ENCODE measurements around the gene ASXL1.
"Not testable (repeated sequence)": the region's sequence is repeated elsewhere in the genome, so short reads cannot be mapped to it uniquely, and the experiment has no call there.

Gene ASXL1

GRCh38 chr20:32391003-32391402 lies 32.9 kb downstream of the ASXL1 start:
- no peak overlapping the region for H3K27ac ChIP-seq (ENCODE audit: low read length)
- no peaks in the 10 kb centered on the region for H3K36me3 ChIP-seq (ENCODE audit: control insufficient read depth, low read depth, low read length)
- no peak overlapping the region for H3K9ac ChIP-seq (ENCODE audit: low read length)
- no peaks in the 10 kb centered on the region for H3K9me3 ChIP-seq (ENCODE audit: control insufficient read depth, low read depth, low read length)
- no peak overlapping the region for H3K4me3 ChIP-seq (ENCODE audit: low read length)
- H3K27me3 ChIP-seq (ENCODE audit: control insufficient read depth, insufficient read depth, low read length): no peaks in the 10 kb centered on the region
- no peaks in the 10 kb centered on the region for H3K4me1 ChIP-seq (ENCODE audit: control insufficient read depth, low read depth, low read length)

GRCh38 chr20:32395066-32395465 lies 36.9 kb downstream of the ASXL1 start:
- Histone ChIP-seq H3K27me3 (ENCODE audit: control insufficient read depth, insufficient read depth, low read length) (no peaks in the 10 kb centered on the region), H3K4me3 (ENCODE audit: low read length) (no peak overlapping the region), H3K9me3 (ENCODE audit: control insufficient read depth, low read depth, low read length) (no peaks in the 10 kb centered on the region), H3K27ac (ENCODE audit: low read length) (no peak overlapping the region), H3K36me3 (ENCODE audit: control insufficient read depth, low read depth, low read length) (no peaks in the 10 kb centered on the region), H3K9ac (ENCODE audit: low read length) (no peak overlapping the region), H3K4me1 (ENCODE audit: control insufficient read depth, low read depth, low read length) (no peaks in the 10 kb centered on the region)

- H3K4me3 ChIP-seq (ENCODE audit: low read length): no peak overlapping the region
- H3K9me3 ChIP-seq (ENCODE audit: control insufficient read depth, low read depth, low read length): no peaks in the 10 kb centered on the region
- no peaks in the 10 kb centered on the region for H3K27me3 ChIP-seq (ENCODE audit: control insufficient read depth, insufficient read depth, low read length)
- H3K9ac ChIP-seq (ENCODE audit: low read length): no peak overlapping the region
- no peaks in the 10 kb centered on the region for H3K36me3 ChIP-seq (ENCODE audit: control insufficient read depth, low read depth, low read length)
- H3K4me1 ChIP-seq (ENCODE audit: control insufficient read depth, low read depth, low read length): no peaks in the 10 kb centered on the region
- H3K27ac ChIP-seq (ENCODE audit: low read length): no peak overlapping the region
These were observed 38.6 kb downstream of the ASXL1 start for GRCh38 chr20:32396646-32397160.

GRCh38 chr20:32397567-32398084 lies 39.5 kb downstream of the ASXL1 start:
- Histone ChIP-seq H3K36me3 (ENCODE audit: control insufficient read depth, low read depth, low read length) (no peaks in the 10 kb centered on the region), H3K27ac (ENCODE audit: low read length) (no peak overlapping the region), H3K9ac (ENCODE audit: low read length) (no peak overlapping the region), H3K4me1 (ENCODE audit: control insufficient read depth, low read depth, low read length) (no peaks in the 10 kb centered on the region), H3K27me3 (ENCODE audit: control insufficient read depth, insufficient read depth, low read length) (no peaks in the 10 kb centered on the region), H3K9me3 (ENCODE audit: control insufficient read depth, low read depth, low read length) (no peaks in the 10 kb centered on the region), H3K4me3 (ENCODE audit: low read length) (no peak overlapping the region)

GRCh38 chr20:32400476-32400875 lies 42.3 kb downstream of the ASXL1 start:
- no peak overlapping the region for H3K9ac ChIP-seq (ENCODE audit: low read length)
- no peaks in the 10 kb centered on the region for H3K27me3 ChIP-seq (ENCODE audit: control insufficient read depth, insufficient read depth, low read length)
- no peaks in the 10 kb centered on the region for H3K9me3 ChIP-seq (ENCODE audit: control insufficient read depth, low read depth, low read length)
- no peaks in the 10 kb centered on the region for H3K36me3 ChIP-seq (ENCODE audit: control insufficient read depth, low read depth, low read length)
- no peaks in the 10 kb centered on the region for H3K4me1 ChIP-seq (ENCODE audit: control insufficient read depth, low read depth, low read length)
- no peak overlapping the region for H3K4me3 ChIP-seq (ENCODE audit: low read length)
- no peak overlapping the region for H3K27ac ChIP-seq (ENCODE audit: low read length)

- H3K9me3 ChIP-seq (ENCODE audit: control insufficient read depth, low read depth, low read length): no peaks in the 10 kb centered on the region
- H3K27ac ChIP-seq (ENCODE audit: low read length): no peak overlapping the region
- H3K36me3 ChIP-seq (ENCODE audit: control insufficient read depth, low read depth, low read length): no peaks in the 10 kb centered on the region
These were observed 45.9 kb downstream of the ASXL1 start for GRCh38 chr20:32404017-32404416.

GRCh38 chr20:32406701-32407100 lies 48.6 kb downstream of the ASXL1 start:
- Histone ChIP-seq H3K4me3 (ENCODE audit: low read length) (no peak overlapping the region), H3K36me3 (ENCODE audit: control insufficient read depth, low read depth, low read length) (no peaks in the 10 kb centered on the region), H3K27ac (ENCODE audit: low read length) (no peak overlapping the region), H3K27me3 (ENCODE audit: control insufficient read depth, insufficient read depth, low read length) (no peaks in the 10 kb centered on the region), H3K9me3 (ENCODE audit: control insufficient read depth, low read depth, low read length) (no peaks in the 10 kb centered on the region), H3K9ac (ENCODE audit: low read length) (no peak overlapping the region), H3K4me1 (ENCODE audit: control insufficient read depth, low read depth, low read length) (no peaks in the 10 kb centered on the region)

More at GRCh38 chr20:32404017-32404416, 45.9 kb downstream of the ASXL1 start:
- Histone ChIP-seq H3K27me3 (ENCODE audit: control insufficient read depth, insufficient read depth, low read length) (no peaks in the 10 kb centered on the region), H3K9ac (ENCODE audit: low read length) (no peak overlapping the region), H3K4me3 (ENCODE audit: low read length) (no peak overlapping the region), H3K4me1 (ENCODE audit: control insufficient read depth, low read depth, low read length) (no peaks in the 10 kb centered on the region)

- not testable (repeated sequence) for H3K36me3 ChIP-seq (ENCODE audit: control insufficient read depth, low read depth, low read length); H3K9me3 ChIP-seq (ENCODE audit: control insufficient read depth, low read depth, low read length); H3K27ac ChIP-seq (ENCODE audit: low read length); H3K4me3 ChIP-seq (ENCODE audit: low read length); H3K27me3 ChIP-seq (ENCODE audit: control insufficient read depth, insufficient read depth, low read length); H3K4me1 ChIP-seq (ENCODE audit: control insufficient read depth, low read depth, low read length); H3K9ac ChIP-seq (ENCODE audit: low read length)
These were observed 49.1 kb downstream of the ASXL1 start for GRCh38 chr20:32407131-32407750.

- Histone ChIP-seq H3K9me3 (ENCODE audit: control insufficient read depth, low read depth, low read length) (no peaks in the 10 kb centered on the region), H3K4me1 (ENCODE audit: control insufficient read depth, low read depth, low read length) (no peaks in the 10 kb centered on the region), H3K9ac (ENCODE audit: low read length) (no peak overlapping the region), H3K4me3 (ENCODE audit: low read length) (no peak overlapping the region), H3K36me3 (ENCODE audit: control insufficient read depth, low read depth, low read length) (no peaks in the 10 kb centered on the region), H3K27ac (ENCODE audit: low read length) (no peak overlapping the region), H3K27me3 (ENCODE audit: control insufficient read depth, insufficient read depth, low read length) (no peaks in the 10 kb centered on the region)
These were observed 54.0 kb downstream of the ASXL1 start for GRCh38 chr20:32411955-32412706.

- H3K4me1 ChIP-seq (ENCODE audit: control insufficient read depth, low read depth, low read length): no peaks in the 10 kb centered on the region
- no peak overlapping the region for H3K9ac ChIP-seq (ENCODE audit: low read length)
- no peaks in the 10 kb centered on the region for H3K27me3 ChIP-seq (ENCODE audit: control insufficient read depth, insufficient read depth, low read length)
- H3K36me3 ChIP-seq (ENCODE audit: control insufficient read depth, low read depth, low read length): no peaks in the 10 kb centered on the region
- H3K9me3 ChIP-seq (ENCODE audit: control insufficient read depth, low read depth, low read length): no peaks in the 10 kb centered on the region
- H3K27ac ChIP-seq (ENCODE audit: low read length): no peak overlapping the region
- H3K4me3 ChIP-seq (ENCODE audit: low read length): no peak overlapping the region
These were observed 57.4 kb downstream of the ASXL1 start for GRCh38 chr20:32415494-32415893.

GRCh38 chr20:32416206-32416605 lies 58.1 kb downstream of the ASXL1 start:
- Histone ChIP-seq H3K4me3 (ENCODE audit: low read length) (no peak overlapping the region), H3K27me3 (ENCODE audit: control insufficient read depth, insufficient read depth, low read length) (no peaks in the 10 kb centered on the region), H3K27ac (ENCODE audit: low read length) (no peak overlapping the region), H3K9me3 (ENCODE audit: control insufficient read depth, low read depth, low read length) (no peaks in the 10 kb centered on the region), H3K9ac (ENCODE audit: low read length) (no peak overlapping the region), H3K36me3 (ENCODE audit: control insufficient read depth, low read depth, low read length) (no peaks in the 10 kb centered on the region), H3K4me1 (ENCODE audit: control insufficient read depth, low read depth, low read length) (no peaks in the 10 kb centered on the region)

GRCh38 chr20:32418376-32418775 lies 60.2 kb downstream of the ASXL1 start:
- H3K9me3 ChIP-seq (ENCODE audit: control insufficient read depth, low read depth, low read length): no peaks in the 10 kb centered on the region
- no peaks in the 10 kb centered on the region for H3K27me3 ChIP-seq (ENCODE audit: control insufficient read depth, insufficient read depth, low read length)

More at GRCh38 chr20:32418376-32418775, 60.2 kb downstream of the ASXL1 start:
- no peak overlapping the region for H3K4me3 ChIP-seq (ENCODE audit: low read length)
- no peaks in the 10 kb centered on the region for H3K4me1 ChIP-seq (ENCODE audit: control insufficient read depth, low read depth, low read length)
- no peak overlapping the region for H3K9ac ChIP-seq (ENCODE audit: low read length)
- no peaks in the 10 kb centered on the region for H3K36me3 ChIP-seq (ENCODE audit: control insufficient read depth, low read depth, low read length)
- H3K27ac ChIP-seq (ENCODE audit: low read length): no peak overlapping the region
